ENCODE results near the gene EML4.

- no peak for TF ChIP-seq POLR2A (IDR thresholded peaks at IDR 0.05)
- TF ChIP-seq, protein P1, sequence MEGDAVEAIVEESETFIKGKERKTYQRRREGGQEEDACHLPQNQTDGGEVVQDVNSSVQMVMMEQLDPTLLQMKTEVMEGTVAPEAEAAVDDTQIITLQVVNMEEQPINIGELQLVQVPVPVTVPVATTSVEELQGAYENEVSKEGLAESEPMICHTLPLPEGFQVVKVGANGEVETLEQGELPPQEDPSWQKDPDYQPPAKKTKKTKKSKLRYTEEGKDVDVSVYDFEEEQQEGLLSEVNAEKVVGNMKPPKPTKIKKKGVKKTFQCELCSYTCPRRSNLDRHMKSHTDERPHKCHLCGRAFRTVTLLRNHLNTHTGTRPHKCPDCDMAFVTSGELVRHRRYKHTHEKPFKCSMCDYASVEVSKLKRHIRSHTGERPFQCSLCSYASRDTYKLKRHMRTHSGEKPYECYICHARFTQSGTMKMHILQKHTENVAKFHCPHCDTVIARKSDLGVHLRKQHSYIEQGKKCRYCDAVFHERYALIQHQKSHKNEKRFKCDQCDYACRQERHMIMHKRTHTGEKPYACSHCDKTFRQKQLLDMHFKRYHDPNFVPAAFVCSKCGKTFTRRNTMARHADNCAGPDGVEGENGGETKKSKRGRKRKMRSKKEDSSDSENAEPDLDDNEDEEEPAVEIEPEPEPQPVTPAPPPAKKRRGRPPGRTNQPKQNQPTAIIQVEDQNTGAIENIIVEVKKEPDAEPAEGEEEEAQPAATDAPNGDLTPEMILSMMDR (IDR thresholded peaks at IDR 0.05), result no peak
Measured at GRCh38 chr2:42303252-42303651, 134.1 kb downstream of the EML4 start.

Data from adrenal gland (tissue), 5 donors.